GM04503 (cell line): ENCODE results near the gene CCR9.

Source experiments
- DNase-seq: peaks from one replicate; pipeline ENCODE4 v3.0.0-alpha.2; 2012; ENCODE audit warnings: low read depth

The CCR9 gene

GRCh38 chr3:45937206-45938042, 51.1 kb downstream of the CCR9 start:
- no peak for DNase-seq

GRCh38 chr3:45938043-45938435, 51.7 kb downstream of the CCR9 start:
- no peak for DNase-seq

GRCh38 chr3:45938864-45939263, 52.5 kb downstream of the CCR9 start:
- DNase-seq, result peak; percentile 50

- DNase-seq, result no peak
Measured at GRCh38 chr3:45939341-45939771, 53.0 kb downstream of the CCR9 start.

- DNase-seq, result no peak
Measured at GRCh38 chr3:45940004-45940780, 53.8 kb downstream of the CCR9 start.

GRCh38 chr3:45940781-45941365, 54.5 kb downstream of the CCR9 start:
- DNase-seq, result no peak

GRCh38 chr3:45942051-45942825, 55.9 kb downstream of the CCR9 start:
- DNase-seq, result no peak

GRCh38 chr3:45943207-45943846, 57.0 kb downstream of the CCR9 start, which contains the start of gene CXCR6:
Gene CXCR6 (plus strand): TSS chr3:45943464. CDS start chr3:45946482, 3,018 bp downstream.
- no peak for DNase-seq

- DNase-seq, result no peak
Measured at GRCh38 chr3:45944830-45945620, 58.7 kb downstream of the CCR9 start.

- DNase-seq, result no peak
Measured at GRCh38 chr3:45946307-45946706, 60.0 kb downstream of the CCR9 start.

GRCh38 chr3:45946875-45947274, 60.5 kb downstream of the CCR9 start:
- no peak for DNase-seq

GRCh38 chr3:45947361-45947760, 61.0 kb downstream of the CCR9 start:
- no peak for DNase-seq

- peak; percentile 97 for DNase-seq
Measured at GRCh38 chr3:45948311-45948781, 62.0 kb downstream of the CCR9 start.

- no peak for DNase-seq
Measured at GRCh38 chr3:45948881-45949280, 62.5 kb downstream of the CCR9 start.

- no peak for DNase-seq
Measured at GRCh38 chr3:45949432-45949831, 63.1 kb downstream of the CCR9 start.

GRCh38 chr3:45950131-45950530, 63.8 kb downstream of the CCR9 start:
- no peak for DNase-seq

- DNase-seq, result no peak
Measured at GRCh38 chr3:45950686-45951600, 64.6 kb downstream of the CCR9 start.

- DNase-seq, result no peak
Measured at GRCh38 chr3:45951946-45952345, 65.6 kb downstream of the CCR9 start.

GRCh38 chr3:45952456-45952855, 66.1 kb downstream of the CCR9 start:
- no peak for DNase-seq
